Myocyte (in vitro differentiated cells): ENCODE measurements around the gene PTGDR2. TPM values are rescaled to one million over a fixed set of nuclear protein-coding genes. Genes with fewer than 3 reads are reported as not detected.

Experiments used
- DNase-seq: peaks from one replicate; pipeline ENCODE4 v3.0.0-alpha.2; 2012; ENCODE audit warnings: low read depth
- total RNA-seq: library from RNA; depleted of rRNA; stranded (reverse); fragments of >200 nt; gene quantifications from 2 replicates; pipeline ENCODE4 v1.2.3, GENCODE V29; 2014

Gene PTGDR2
- total RNA-seq, 1 donor from 2014 or later = not detected

GRCh38 chr11:60813324-60813723 is 42.4 kb downstream of the PTGDR2 start:
- no peak for DNase-seq

DNA sequence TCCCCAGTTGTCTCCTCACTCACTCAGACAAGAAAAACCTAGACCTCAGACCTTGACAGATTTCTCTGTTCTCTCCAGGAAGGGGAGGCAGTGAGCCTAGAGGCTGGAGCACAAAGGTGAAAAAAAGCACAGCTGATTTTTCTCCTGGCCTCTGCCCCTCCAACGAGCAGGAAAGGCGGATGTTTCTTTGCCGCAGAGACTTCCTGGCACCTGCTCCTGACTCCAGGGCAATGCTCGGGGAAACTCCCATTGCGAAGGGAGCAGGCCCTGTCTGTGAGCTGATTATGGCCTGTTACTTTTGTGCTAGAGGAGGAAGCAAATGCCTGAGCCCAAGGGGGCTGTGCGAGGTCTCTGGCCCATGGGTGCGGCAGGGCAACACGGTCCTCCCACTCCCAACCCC is 45.2 kb downstream of the PTGDR2 start:
- no peak for DNase-seq

DNA sequence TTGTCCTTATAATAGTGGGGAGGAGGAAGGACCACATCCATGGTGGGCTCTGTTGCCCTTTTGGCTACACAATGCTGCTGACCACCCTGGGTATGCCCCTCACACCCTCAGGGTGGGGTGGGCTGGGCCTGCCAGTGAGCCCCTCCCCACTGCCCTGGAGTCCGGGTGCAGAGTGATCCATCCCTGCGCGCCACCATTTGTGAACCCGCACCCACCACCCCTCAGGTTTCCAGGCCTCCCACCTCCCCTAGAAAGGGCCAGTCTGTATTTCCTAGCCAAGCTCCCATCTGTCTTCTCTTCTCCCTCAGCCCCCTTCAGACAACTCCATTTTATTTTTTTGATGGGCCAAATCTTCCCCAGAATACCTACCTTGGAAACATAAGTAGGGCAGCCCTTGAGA is 45.6 kb downstream of the PTGDR2 start:
- DNase-seq = no peak

DNA sequence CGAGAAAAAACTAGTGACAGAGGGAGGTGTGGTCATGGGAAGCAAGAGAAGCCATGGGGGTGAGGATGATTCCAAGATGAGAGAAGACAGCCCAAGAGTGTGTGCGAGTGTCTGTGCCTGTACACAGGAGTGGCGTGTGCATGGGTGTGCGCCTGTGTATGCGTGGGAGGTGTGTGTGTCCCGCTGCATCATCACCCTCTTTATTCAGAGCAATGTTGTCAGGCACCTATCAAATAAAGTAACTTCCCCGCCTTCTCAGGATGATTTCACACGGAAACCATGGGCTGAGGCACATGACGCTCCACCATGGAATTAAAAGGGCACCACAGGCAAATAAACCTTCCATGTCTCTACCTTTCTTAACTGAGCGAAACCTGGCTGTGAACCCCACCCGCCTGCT is 46.1 kb downstream of the PTGDR2 start:
- DNase-seq = no peak

GRCh38 chr11:60809249-60809648 is 46.5 kb downstream of the PTGDR2 start:
- no peak for DNase-seq

GRCh38 chr11:60803273-60803936 is 52.3 kb downstream of the PTGDR2 start:
- DNase-seq = no peak

- no peak for DNase-seq
These were observed 54.6 kb downstream of the PTGDR2 start for GRCh38 chr11:60801194-60801593.

Other genes starting within 250 kb of the PTGDR2 start
- not detected in 2 replicates for gene MS4A8, start 156.3 kb downstream of the PTGDR2 start, total RNA-seq
- gene MS4A18, start 131.2 kb downstream of the PTGDR2 start, total RNA-seq = not detected in 2 replicates
- not detected in 2 replicates for gene MS4A15, start 99.1 kb downstream of the PTGDR2 start, total RNA-seq
- gene MS4A10, start 70.6 kb downstream of the PTGDR2 start, total RNA-seq = not detected in 2 replicates
- gene CCDC86, start 13.8 kb downstream of the PTGDR2 start, total RNA-seq = 19.2 and 24.1 TPM in 2 replicates
- not detected in 2 replicates for gene ZP1, start 11.6 kb upstream of the PTGDR2 start, total RNA-seq
- gene PRPF19, start 50.6 kb upstream of the PTGDR2 start, total RNA-seq = 41.9 and 51.4 TPM in 2 replicates
- gene TMEM109, start 58.2 kb upstream of the PTGDR2 start, total RNA-seq = 91.8 and 108 TPM in 2 replicates
- gene TMEM132A, start 68.5 kb upstream of the PTGDR2 start, total RNA-seq = 76.1 and 94.4 TPM in 2 replicates
- gene SLC15A3, start 96.2 kb upstream of the PTGDR2 start, total RNA-seq = 9.4 and 17.0 TPM in 2 replicates
- gene CD6, start 115.7 kb upstream of the PTGDR2 start, total RNA-seq = 0.08 TPM in 1 of 2 replicates, not detected in the other
- gene CD5, start 246.5 kb upstream of the PTGDR2 start, total RNA-seq = not detected in 2 replicates